Skeletal muscle satellite cell (primary cell): ENCODE data around the gene SCT.

Experiments
- H3K27me3 ChIP-seq: 2 replicates; pipeline ENCODE4 v1.7.0; 2013; ENCODE audit warnings: low read length; ENCODE audit not compliant: control insufficient read depth, insufficient read depth
- H3K36me3 ChIP-seq: 2 replicates; pipeline ENCODE4 v1.7.0; 2013; ENCODE audit warnings: mild to moderate bottlenecking, control low read depth, low read length; ENCODE audit not compliant: insufficient read depth
- H3K4me1 ChIP-seq: 2 replicates; pipeline ENCODE4 v1.7.0; 2013; ENCODE audit warnings: low read length; ENCODE audit not compliant: control insufficient read depth, insufficient read depth
- H3K4me2 ChIP-seq: 2 replicates; pipeline ENCODE4 v1.7.0; 2013; ENCODE audit warnings: mild to moderate bottlenecking, low read length
- H3K4me3 ChIP-seq: 2 replicates; pipeline ENCODE4 v1.7.0; 2013; ENCODE audit warnings: low read length
- H3K9ac ChIP-seq: 2 replicates; pipeline ENCODE4 v1.7.0; 2013; ENCODE audit warnings: mild to moderate bottlenecking, low read depth, low read length, moderate library complexity
- H3K9me3 ChIP-seq: replicated peaks from 2 replicates; pipeline ENCODE4 v1.7.0; 2013; ENCODE audit warnings: mild to moderate bottlenecking, control low read depth, low read length

Gene SCT

GRCh38 chr11:618856-619627, 7.9 kb downstream of the SCT start:
- no peaks in the 10 kb centered on the region for H3K9me3 ChIP-seq
- H3K4me2 ChIP-seq = no peak overlapping the region
- H3K36me3 ChIP-seq = peaks cover 11% of the 10 kb centered on the region
- H3K9ac ChIP-seq = no peak overlapping the region
- peaks cover 16% of the 10 kb centered on the region for H3K4me1 ChIP-seq
- H3K4me3 ChIP-seq = no peak overlapping the region
- no peaks in the 10 kb centered on the region for H3K27me3 ChIP-seq

- no peaks in the 10 kb centered on the region for H3K9me3 ChIP-seq
These were observed 8.9 kb downstream of the SCT start for GRCh38 chr11:617912-618682.

DNA sequence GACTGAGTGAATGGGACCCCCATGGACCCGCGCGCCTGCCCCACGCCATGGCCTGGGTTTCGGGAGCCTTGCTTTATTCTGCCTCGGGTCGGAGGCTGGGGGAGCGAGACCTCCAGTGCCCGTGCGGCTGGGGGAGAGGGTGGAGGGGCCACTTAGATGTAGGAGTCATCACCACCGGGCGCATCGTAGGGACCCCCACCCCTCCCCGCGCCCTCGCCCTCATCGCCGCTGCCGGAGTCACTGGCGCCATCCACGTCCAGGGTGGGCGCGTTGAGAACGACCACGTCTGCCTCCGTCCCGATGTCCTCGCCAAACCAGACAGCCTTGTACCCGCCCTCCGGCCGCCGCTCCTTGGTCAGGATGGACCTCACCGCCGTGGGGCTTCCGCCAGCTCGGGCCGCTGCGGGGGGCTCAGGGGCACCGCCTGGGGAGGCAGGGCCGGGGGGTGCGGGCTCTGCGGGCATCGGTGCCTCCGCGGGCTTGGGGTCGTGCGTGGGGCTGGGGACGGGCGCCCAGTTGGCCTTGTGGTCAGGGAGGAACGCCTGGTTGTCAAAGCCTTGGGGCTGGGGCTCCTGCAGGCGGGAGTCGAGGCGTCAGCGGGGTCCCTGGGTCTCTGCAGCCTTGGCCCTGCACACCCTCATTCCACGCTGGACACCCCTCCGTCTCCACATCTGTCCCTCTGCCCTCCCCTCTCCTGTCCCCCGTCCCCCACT, 9.6 kb downstream of the SCT start:
- H3K9ac ChIP-seq = no peak overlapping the region
- H3K9me3 ChIP-seq = no peaks in the 10 kb centered on the region
- H3K27me3 ChIP-seq = no peaks in the 10 kb centered on the region
- peaks cover 19% of the 10 kb centered on the region for H3K4me1 ChIP-seq
- no peak overlapping the region for H3K4me3 ChIP-seq
- H3K4me2 ChIP-seq = no peak overlapping the region
- H3K36me3 ChIP-seq = peaks cover 22% of the 10 kb centered on the region

More at GRCh38 chr11:617912-618682, 8.9 kb downstream of the SCT start:
- no peak overlapping the region for H3K4me3 ChIP-seq
- no peaks in the 10 kb centered on the region for H3K27me3 ChIP-seq
- H3K4me1 ChIP-seq = peaks cover 16% of the 10 kb centered on the region
- H3K36me3 ChIP-seq = peaks cover 14% of the 10 kb centered on the region
- no peak overlapping the region for H3K9ac ChIP-seq
- H3K4me2 ChIP-seq = no peak overlapping the region

GRCh38 chr11:616320-617198, 10.4 kb downstream of the SCT start:
- peak overlapping the region; percentile 89 for H3K9ac ChIP-seq
- no peaks in the 10 kb centered on the region for H3K9me3 ChIP-seq
- peak overlapping the region; percentile 96 for H3K4me3 ChIP-seq
- peaks cover 28% of the 10 kb centered on the region for H3K36me3 ChIP-seq
- H3K4me2 ChIP-seq = peak overlapping the region; percentile 99
- H3K27me3 ChIP-seq = no peaks in the 10 kb centered on the region
- H3K4me1 ChIP-seq = peaks cover 23% of the 10 kb centered on the region

DNA sequence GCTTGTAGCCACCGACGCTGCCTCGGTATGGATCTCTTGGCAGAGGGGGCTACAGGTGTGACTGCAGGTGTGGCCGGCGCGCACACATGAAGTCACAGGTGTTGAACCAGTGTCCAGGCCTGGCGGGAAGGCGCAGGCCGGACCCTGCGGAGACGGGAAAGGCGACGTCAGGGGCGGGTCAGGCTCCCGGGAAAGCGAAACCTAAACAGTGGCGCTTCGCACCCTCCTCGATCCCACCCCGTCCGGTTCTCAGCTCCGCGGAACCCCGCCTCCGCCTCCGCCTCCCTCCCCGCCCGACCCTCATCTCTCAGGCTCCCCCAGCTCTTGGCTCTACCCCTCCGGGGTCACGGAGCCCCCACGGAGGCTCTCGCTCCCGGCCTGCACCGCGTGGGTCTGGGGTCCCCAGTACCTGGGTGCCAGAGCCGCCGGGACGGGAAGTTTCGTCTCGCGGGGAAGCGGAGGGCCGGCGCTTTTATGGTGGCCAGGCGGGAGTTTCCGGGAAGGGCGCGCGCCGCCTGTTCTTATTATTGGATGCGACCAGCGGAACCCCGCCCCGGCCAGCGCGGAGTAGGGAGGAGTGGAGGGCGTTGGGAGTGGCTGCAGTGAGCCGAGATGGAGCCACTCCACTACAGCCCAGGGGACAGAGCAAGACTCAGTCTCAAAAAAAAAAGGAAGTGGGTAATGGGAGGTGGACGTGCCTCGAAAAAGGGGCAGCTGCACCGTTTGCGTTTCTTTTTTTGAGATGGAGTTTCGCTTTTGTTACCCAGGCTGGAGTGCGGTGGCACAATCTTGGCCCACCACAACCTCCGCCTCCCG, 11.3 kb downstream of the SCT start, which contains the start of gene IRF7:
Gene IRF7 (minus strand): TSS at position 447 of the 816 bp plus-strand sequence. CDS start 586 bp downstream, outside the sequence.
- Histone ChIP-seq H3K9ac (peak within 1 kb of the TSS; percentile 89), H3K4me2 (peak within 1 kb of the TSS; percentile 99), H3K27me3 (no peaks in the 10 kb centered on the region), H3K4me1 (peaks cover 23% of the 10 kb centered on the region), H3K36me3 (peaks cover 36% of the 10 kb centered on the region), H3K9me3 (no peaks in the 10 kb centered on the region), H3K4me3 (peak within 1 kb of the TSS; percentile 96)

DNA sequence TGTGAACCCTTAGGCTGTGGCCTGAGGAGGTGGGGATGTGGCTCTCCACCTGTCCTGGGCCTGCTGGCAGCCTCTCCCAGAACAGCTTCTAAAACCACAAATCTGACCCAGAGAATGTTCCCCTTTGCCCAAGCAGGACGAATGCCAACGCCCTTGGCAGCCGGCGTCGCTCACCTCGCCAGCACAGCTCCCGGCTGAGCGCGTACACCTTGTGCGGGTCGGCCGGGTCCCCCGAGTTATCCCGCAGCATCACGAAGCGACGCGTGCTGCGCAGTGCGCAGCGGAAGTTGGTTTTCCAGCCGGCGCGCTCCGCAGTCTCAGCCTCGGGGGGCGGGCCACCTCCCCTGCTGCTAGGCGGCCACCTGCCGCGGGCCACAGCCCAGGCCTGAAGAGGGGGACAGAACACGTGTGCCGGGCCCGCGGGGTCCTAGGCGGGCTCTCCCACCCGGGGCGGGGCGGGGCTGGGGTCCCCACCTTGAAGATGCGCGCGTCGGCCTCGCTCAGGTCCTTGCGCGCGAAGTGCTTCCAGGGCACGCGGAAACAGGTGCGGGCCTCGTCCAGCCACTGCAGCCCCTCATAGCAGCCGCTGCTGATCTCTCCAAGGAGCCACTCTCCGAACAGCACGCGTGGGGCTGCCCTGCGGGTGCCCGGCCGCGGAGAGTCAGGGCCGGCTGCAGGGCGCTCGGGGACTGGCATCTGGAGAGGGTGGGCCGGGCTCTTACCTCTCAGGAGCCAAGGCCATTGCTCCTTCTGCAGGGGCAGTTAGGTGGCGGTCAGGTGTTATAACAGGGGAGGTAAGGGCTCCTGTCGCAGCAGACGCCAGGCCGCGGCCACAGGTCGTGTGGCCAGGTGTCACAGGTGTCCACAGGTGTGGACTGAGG, 12.1 kb downstream of the SCT start:
- Histone ChIP-seq H3K9ac (peak overlapping the region; percentile 89), H3K9me3 (no peaks in the 10 kb centered on the region), H3K27me3 (no peaks in the 10 kb centered on the region), H3K4me2 (peak overlapping the region; percentile 99), H3K4me1 (peaks cover 23% of the 10 kb centered on the region), H3K4me3 (peak overlapping the region; percentile 96), H3K36me3 (peaks cover 44% of the 10 kb centered on the region)

DNA sequence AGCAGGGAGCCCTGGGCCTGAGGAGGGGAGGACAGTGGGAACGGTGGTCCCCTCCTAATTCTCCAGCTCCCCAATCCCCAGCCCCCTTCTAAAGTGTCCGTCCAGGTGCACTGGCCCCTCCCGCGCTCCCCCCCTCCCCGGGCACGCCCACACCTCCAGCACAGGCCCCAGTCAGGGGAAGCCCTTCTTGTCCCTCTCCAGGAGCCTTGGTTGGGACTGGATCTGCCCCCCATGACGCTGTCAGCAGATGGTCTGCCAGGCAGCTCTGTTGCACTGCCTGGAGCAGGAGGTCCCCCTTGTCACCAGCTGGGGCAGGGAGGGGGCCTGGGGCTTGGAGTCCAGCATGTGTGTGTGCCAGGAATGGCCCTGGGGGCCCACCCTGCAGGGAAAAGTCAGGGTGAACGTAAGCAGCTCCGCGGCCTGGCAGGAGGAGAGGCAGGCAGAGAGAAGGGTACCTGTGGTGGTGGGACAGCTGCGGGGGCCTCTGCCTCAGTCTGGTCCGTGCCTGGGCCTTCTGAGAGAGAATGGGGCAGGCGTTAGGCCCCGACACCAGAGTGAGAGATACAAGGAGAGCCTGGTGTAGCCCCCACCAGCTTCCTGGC, 12.9 kb downstream of the SCT start:
- Histone ChIP-seq H3K4me1 (peaks cover 23% of the 10 kb centered on the region), H3K36me3 (peaks cover 43% of the 10 kb centered on the region), H3K4me3 (no peak overlapping the region), H3K9me3 (no peaks in the 10 kb centered on the region), H3K4me2 (peak overlapping the region; percentile 99), H3K27me3 (no peaks in the 10 kb centered on the region), H3K9ac (no peak overlapping the region)

DNA sequence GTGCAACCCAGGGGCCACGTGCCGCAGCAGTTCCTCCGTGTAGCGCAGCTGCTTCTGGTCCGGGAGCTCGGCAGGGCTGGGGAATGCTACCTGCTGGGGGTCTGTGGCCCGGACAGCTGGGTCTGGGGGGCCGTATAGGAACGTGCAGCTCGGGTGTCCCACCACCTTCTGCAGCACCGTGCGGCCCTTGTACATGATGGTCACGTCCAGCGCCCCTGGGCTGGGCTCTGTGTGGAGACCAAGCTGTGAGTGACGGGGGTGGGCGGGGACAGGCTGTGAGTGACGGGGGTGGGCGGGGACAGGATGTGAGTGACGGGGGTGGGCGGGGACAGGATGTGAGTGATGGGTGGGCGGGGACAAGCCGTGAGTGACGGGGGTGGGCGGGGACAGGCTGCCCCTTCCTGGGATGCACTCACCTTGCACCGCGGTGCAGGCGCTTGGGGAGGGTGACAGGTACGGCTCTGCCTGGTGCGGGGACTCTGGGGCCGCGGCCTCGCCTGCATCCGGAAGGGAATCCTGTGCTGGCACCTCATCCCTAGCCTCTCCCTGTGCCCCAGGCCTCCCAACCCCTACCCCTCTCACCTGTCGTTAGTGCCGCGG, 13.5 kb downstream of the SCT start:
- Histone ChIP-seq H3K4me2 (no peak overlapping the region), H3K4me3 (no peak overlapping the region), H3K9ac (no peak overlapping the region), H3K27me3 (no peaks in the 10 kb centered on the region), H3K9me3 (no peaks in the 10 kb centered on the region), H3K36me3 (peaks cover 47% of the 10 kb centered on the region), H3K4me1 (peaks cover 23% of the 10 kb centered on the region)

- Histone ChIP-seq H3K36me3 (peaks cover 48% of the 10 kb centered on the region), H3K4me1 (peaks cover 23% of the 10 kb centered on the region), H3K9ac (no peak overlapping the region), H3K4me3 (no peak overlapping the region), H3K9me3 (no peaks in the 10 kb centered on the region), H3K27me3 (no peaks in the 10 kb centered on the region), H3K4me2 (no peak overlapping the region)
These were observed 14.1 kb downstream of the SCT start for GRCh38 chr11:612961-613300.
